A549 (cell line): ENCODE results near the gene CTNNBIP1.

Experiments
- CTCF ChIP-seq: fragments of >200 bp; sonication (Bioruptor Twin); formaldehyde crosslinking; IDR thresholded peaks from 3 replicates; pipeline ENCODE4 v1.5.1; 2016
- EP300 ChIP-seq, 2 experiments: fragments of >200 bp; sonication (Bioruptor Twin); formaldehyde crosslinking; IDR thresholded peaks; 2 replicates in 1 of 2; 3 replicates in 1 of 2; pipeline ENCODE4 v1.6.1; 2016 to 2017
- GATA3 ChIP-seq: IDR thresholded peaks from 2 replicates; pipeline ENCODE4 v1.6.1; 2012; ENCODE audit warnings: borderline replicate concordance

GRCh38 chr1:9866836-9867235, 43.2 kb downstream of the CTNNBIP1 start:
- TF ChIP-seq CTCF: no peak
- no peak for TF ChIP-seq EP300 (IDR thresholded peaks at IDR 0.05)
- no peak for TF ChIP-seq GATA3
